ENCODE measurements around the gene CEP135. TPM values are rescaled to one million over a fixed set of nuclear protein-coding genes. Genes with fewer than 3 reads are reported as not detected.

The CEP135 gene
- polyA plus RNA-seq, 1 of the 3 experiments (the other 2 are of a cell fraction), result 1.6 TPM

GRCh38 chr4:55993994-55994663, 45.4 kb downstream of the CEP135 start:
- Histone ChIP-seq H3F3A (replicated peaks; ENCODE audit: insufficient read depth) (no peaks in the 10 kb centered on the region), H4K20me1 (ENCODE audit: insufficient read depth) (no peaks in the 10 kb centered on the region), H3K27ac (ENCODE audit: low read depth in 2 of 2, low read length in 1 of 2) (no peak overlapping the region), H3K36me3 (replicated peaks in 1 of 2; ENCODE audit: control insufficient read depth in 1 of 2, insufficient read depth in 2 of 2, low read length in 1 of 2) (peaks cover 20 to 27% of the 10 kb centered on the region in 2 experiments), H3K4me2 (no peak overlapping the region), H3K9ac (no peak overlapping the region), H3K4me1 (ENCODE audit: control insufficient read depth in 1 of 2, insufficient read depth in 2 of 2, low read depth in 1 of 2, low read length in 1 of 2) (no peaks in the 10 kb centered on the region; a peak in 1 of 4 replicates), H3K4me3 (ENCODE audit: low read depth in 2 of 2, low read length in 1 of 2) (no peak overlapping the region), H3K27me3 (ENCODE audit: insufficient read depth) (no peaks in the 10 kb centered on the region), H2AFZ (ENCODE audit: low read depth) (no peak overlapping the region), H3K79me2 (ENCODE audit: insufficient read depth) (no peaks in the 10 kb centered on the region), H3K9me2 (no peaks in the 10 kb centered on the region), H3K9me3 (no peaks in the 10 kb centered on the region)
- ChIA-PET CTCF (no interaction called here), POLR2A (no interaction called here)
- TF ChIP-seq IRF3 (IDR thresholded peaks at IDR 0.05; ENCODE audit: low read depth, low read length) (no peak), EZH2phosphoT487 (IDR thresholded peaks at IDR 0.05; ENCODE audit: borderline replicate concordance, low read depth) (no peak), JUND (IDR thresholded peaks at IDR 0.05) (no peak), FOXM1 (IDR thresholded peaks at IDR 0.05; ENCODE audit: low read depth) (no peak), PBX3 (IDR thresholded peaks at IDR 0.05) (no peak), SMC3 (IDR thresholded peaks at IDR 0.05; ENCODE audit: low read depth, low read length) (no peak), EP300 (IDR thresholded peaks at IDR 0.05; ENCODE audit: borderline replicate concordance in 1 of 2, low read depth in 1 of 2, low read length in 1 of 2) (no peak), CTCF (IDR thresholded peaks at IDR 0.05) (no peak), GATA2 (CRISPR knock-in tag; IDR thresholded peaks at IDR 0.05) (no peak), TAF1 (IDR thresholded peaks at IDR 0.05; ENCODE audit: borderline replicate concordance, low read depth, low read length) (no peak), RFX5 (IDR thresholded peaks at IDR 0.05; ENCODE audit: low read length) (no peak), USF1 (IDR thresholded peaks at IDR 0.05; ENCODE audit: borderline replicate concordance, low read depth) (no peak), SIN3A (IDR thresholded peaks at IDR 0.05; ENCODE audit: borderline replicate concordance, low read depth, low read length) (no peak), TCF12 (IDR thresholded peaks at IDR 0.05) (no peak), RXRA (IDR thresholded peaks at IDR 0.05; ENCODE audit: borderline replicate concordance, low read depth) (no peak), ELF1 (IDR thresholded peaks at IDR 0.05) (no peak), POLR2AphosphoS5 (IDR thresholded peaks at IDR 0.05; ENCODE audit: low read depth, low read length) (no peak), CHD2 (IDR thresholded peaks at IDR 0.05; ENCODE audit: low read length, partially characterized antibody) (no peak), REST (IDR thresholded peaks at IDR 0.05; ENCODE audit: low read depth, low read length) (no peak)
- DNase-seq, result no peak
- WGBS (ENCODE audit: low lambda C conversion rate), result 93% methylated on average over 3 of the region's 3 CpGs

Data from SK-N-SH (cell line).